IMR-90 (cell line): ENCODE data around the gene GIMAP5. TPM values are rescaled to one million over a fixed set of nuclear protein-coding genes. Genes with fewer than 3 reads are reported as not detected.

Experiments
- ATAC-seq: fragments of 200-7000 bp; cut with Tn5 transposase; 2 replicates; pipeline ENCODE4 v1.9.1; 2020; ENCODE audit warnings: low read depth, mild to moderate bottlenecking, moderate library complexity
- BruUV-seq: library from RNA; stranded (reverse); fragments of 400-500 nt; replicated peaks from 2 replicates; lab custom pipeline; 2021; lab: Mats Ljungman, UMichigan
- CTCF ChIA-PET: fragments of 300-600 bp; formaldehyde crosslinking; extraction: SDS; loops from one replicate; lab custom pipeline; 2021; ENCODE audit warnings: antibody characterized with exemption; lab: Yijun Ruan, JAX
- POLR2A ChIA-PET: fragments of 300-600 bp; sonication (Branson Sonifier 250); formaldehyde crosslinking; loops from one replicate; lab custom pipeline; 2022; ENCODE audit warnings: antibody characterized with exemption; ENCODE audit not compliant: unreplicated experiment; lab: Charles Lee
- DNase-seq: peaks from one replicate; pipeline ENCODE4 v3.0.0; 2013
- H2AFZ ChIP-seq: replicated peaks from 2 replicates; pipeline ENCODE3; 2013; ENCODE audit warnings: low read length, mild to moderate bottlenecking; ENCODE audit not compliant: poor library complexity
- H2AK5ac ChIP-seq: 2 replicates; pipeline ENCODE4 v1.6.1; 2013; ENCODE audit warnings: low read depth, low read length, inconsistent platforms
- H2AK9ac ChIP-seq: replicated peaks from 2 replicates; pipeline ENCODE3; 2013; ENCODE audit warnings: mild to moderate bottlenecking, low read depth, low read length, moderate library complexity; ENCODE audit not compliant: poor library complexity
- H2BK120ac ChIP-seq: 2 replicates; pipeline ENCODE4 v1.6.1; 2013; ENCODE audit warnings: low read depth, low read length, inconsistent platforms
- H2BK15ac ChIP-seq: 3 replicates; pipeline ENCODE4 v1.6.1; 2013; ENCODE audit warnings: low read depth, low read length, inconsistent platforms
- H2BK20ac ChIP-seq: 2 replicates; pipeline ENCODE4 v1.6.1; 2013; ENCODE audit warnings: low read depth, mild to moderate bottlenecking, inconsistent platforms, low read length, moderate library complexity
- H2BK5ac ChIP-seq: 2 replicates; pipeline ENCODE4 v1.6.1; 2013; ENCODE audit warnings: mild to moderate bottlenecking, low read depth, low read length, inconsistent platforms; ENCODE audit not compliant: poor library complexity, severe bottlenecking
- H3K14ac ChIP-seq: replicated peaks from 2 replicates; pipeline ENCODE4 v1.6.1; 2013; ENCODE audit warnings: low read depth, low read length, inconsistent platforms
- H3K18ac ChIP-seq: 2 replicates; pipeline ENCODE4 v1.6.1; 2013; ENCODE audit warnings: low read depth, low read length, control low read depth
- H3K23ac ChIP-seq: 2 replicates; pipeline ENCODE4 v1.6.1; 2013; ENCODE audit warnings: low read depth, low read length, inconsistent platforms
- H3K27ac ChIP-seq: 2 replicates; pipeline ENCODE4 v1.5.1; 2013; ENCODE audit warnings: mild to moderate bottlenecking, control low read depth, low read length; ENCODE audit not compliant: insufficient read depth
- H3K27me3 ChIP-seq: 2 replicates; pipeline ENCODE4 v1.6.1; 2013; ENCODE audit warnings: low read length; ENCODE audit not compliant: control insufficient read depth, insufficient read depth
- H3K36me3 ChIP-seq: 2 replicates; pipeline ENCODE4 v1.6.1; 2013; ENCODE audit warnings: low read length, mixed read lengths; ENCODE audit not compliant: control insufficient read depth, insufficient read depth
- H3K4ac ChIP-seq: 2 replicates; pipeline ENCODE4 v1.6.1; 2013; ENCODE audit warnings: low read depth, low read length, inconsistent platforms
- H3K4me1 ChIP-seq: 2 replicates; pipeline ENCODE4 v1.6.1; 2013; ENCODE audit warnings: low read length, mixed read lengths; ENCODE audit not compliant: control insufficient read depth, insufficient read depth
- H3K4me2 ChIP-seq: 2 replicates; pipeline ENCODE4 v1.6.1; 2013; ENCODE audit warnings: low read depth, mild to moderate bottlenecking, control low read depth, low read length, moderate library complexity
- H3K4me3 ChIP-seq: 2 replicates; pipeline ENCODE4 v1.5.1; 2013; ENCODE audit warnings: low read depth, mild to moderate bottlenecking, control low read depth, low read length, moderate library complexity; ENCODE audit not compliant: insufficient read depth
- H3K56ac ChIP-seq: 2 replicates; pipeline ENCODE4 v1.6.1; 2013; ENCODE audit warnings: low read length, inconsistent platforms; ENCODE audit not compliant: insufficient read depth; ENCODE audit errors: extremely low read depth
- H3K79me1 ChIP-seq, 2 experiments: 2 replicates each; pipeline ENCODE4 v1.6.1; 2013; ENCODE audit warnings: low read length in 2 of 2, inconsistent platforms in 1 of 2, low read depth in 1 of 2
- H3K9ac ChIP-seq: 2 replicates; pipeline ENCODE4 v1.6.1; 2013; ENCODE audit warnings: low read depth, low read length, control low read depth
- H3K9me1 ChIP-seq: 2 replicates; pipeline ENCODE4 v1.6.1; 2013; ENCODE audit warnings: low read length, inconsistent platforms; ENCODE audit not compliant: insufficient read depth
- H3K9me3 ChIP-seq: 2 replicates; pipeline ENCODE4 v1.6.1; 2013; ENCODE audit warnings: low read length; ENCODE audit not compliant: control insufficient read depth, insufficient read depth
- H4K20me1 ChIP-seq: 2 replicates; pipeline ENCODE4 v1.6.1; 2013; ENCODE audit warnings: low read length, inconsistent platforms; ENCODE audit not compliant: insufficient read depth
- H4K5ac ChIP-seq: 2 replicates; pipeline ENCODE4 v1.6.1; 2013; ENCODE audit warnings: mild to moderate bottlenecking, low read depth, low read length, control low read depth
- H4K8ac ChIP-seq, 2 experiments: 2 replicates each; pipeline ENCODE4 v1.6.1; 2013; ENCODE audit warnings: low read depth in 2 of 2, low read length in 2 of 2, control low read depth in 1 of 2, inconsistent platforms in 1 of 2
- H4K91ac ChIP-seq: 2 replicates; pipeline ENCODE4 v1.6.1; 2013; ENCODE audit warnings: low read depth, low read length, inconsistent platforms; ENCODE audit not compliant: insufficient read depth
- CHD1 ChIP-seq: IDR thresholded peaks from 2 replicates; pipeline ENCODE4 v1.6.1; 2012; ENCODE audit warnings: low read depth, low read length, improper control_type of control experiment
- RAD21 ChIP-seq: IDR thresholded peaks from 2 replicates; pipeline ENCODE4 v1.6.1; 2012; ENCODE audit warnings: low read length, improper control_type of control experiment
- RFX5 ChIP-seq: IDR thresholded peaks from 2 replicates; pipeline ENCODE4 v1.8.0; 2012; ENCODE audit warnings: low read depth, mild to moderate bottlenecking, low read length, moderate library complexity
- WGBS, 2 experiments: methylation state at CpG; one replicate each; pipeline versions ENCODE4 v1.1.5 to v1.1.7; 2013; ENCODE audit warnings: missing lambda C conversion rate in 2 of 2; ENCODE audit not compliant: insufficient read length in 1 of 2; ENCODE audit errors: extremely low coverage in 2 of 2; 5-methylcytosine and 5-hydroxymethylcytosine counted together
- dilution Hi-C: fragments of 300-500 bp; cut with HindIII; formaldehyde crosslinking; loops from one replicate; pipeline ENCODE4 v1.14.3; 2018; ENCODE audit warnings: low sequenced_read_pairs; ENCODE audit not compliant: unreplicated experiment
- in situ Hi-C: fragments of 300-500 bp; cut with MboI; formaldehyde crosslinking; loops from 3 replicates; pipeline ENCODE4 v1.14.3; 2019; ENCODE audit warnings: low sequenced_read_pairs, inconsistent platforms, mixed read lengths
- intact Hi-C: fragments of 100-400 bp; cut with micrococcal nuclease; formaldehyde crosslinking; loops from 2 replicates; pipeline ENCODE4 v1.10.0; 2022
- polyA plus RNA-seq, 3 experiments: library from polyadenylated mRNA; depleted of rRNA; stranded (reverse); fragments of >200 nt; gene quantifications; 2 replicates each; pipeline ENCODE4 v1.2.3, GENCODE V29; 2012; ENCODE audit warnings: low replicate concordance in 1 of 3
- total RNA-seq: library from RNA; depleted of rRNA; stranded (reverse); fragments of >200 nt; gene quantifications from 2 replicates; pipeline ENCODE4 v1.2.3, GENCODE V29; 2012
- TF ChIP-seq, protein P1 (sequence below): fragments of 150-350 bp; IDR thresholded peaks from 2 replicates; pipeline ENCODE4 v1.6.1; 2017; ENCODE audit warnings: mild to moderate bottlenecking, antibody characterized with exemption, low read length, low read depth

GIMAP5 gene
- total and polyA plus RNA-seq, 2 of the 4 experiments (the other 2 are of a cell fraction), result not detected

DNA sequence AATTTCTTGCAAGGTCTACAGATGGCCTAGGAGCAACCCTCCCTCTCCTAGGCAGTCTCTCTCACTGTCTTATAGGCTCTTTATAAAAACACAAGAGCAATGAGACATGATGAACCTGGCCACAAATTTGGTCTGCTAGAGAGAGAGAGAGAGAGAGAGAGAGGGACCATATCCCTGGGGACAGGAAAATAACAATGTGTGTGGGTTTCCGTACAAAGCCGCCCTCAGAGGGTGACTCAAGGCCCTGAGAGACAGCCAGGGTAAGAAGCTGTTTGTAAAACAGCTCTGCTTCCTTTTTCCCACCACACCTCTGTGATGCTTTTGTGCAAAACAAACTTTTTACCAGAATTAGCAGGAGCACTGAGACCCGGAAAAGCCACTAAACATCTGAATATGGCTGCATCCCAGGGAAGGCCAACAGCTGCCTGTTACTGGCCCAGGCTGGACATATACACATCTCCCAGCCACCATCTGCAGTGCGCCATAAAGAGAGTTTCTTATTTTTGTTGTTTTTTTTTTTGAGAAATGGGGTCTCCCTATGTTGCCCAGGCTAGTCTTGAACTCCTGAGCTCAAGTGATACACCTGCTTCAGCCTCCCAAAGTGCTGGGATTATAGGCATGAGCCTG, 18.4 kb downstream of the GIMAP5 start:
- POLR2A ChIA-PET, result no interaction called here
- no peak overlapping the region for H3K14ac ChIP-seq
- H3K4me2 ChIP-seq, result no peak overlapping the region
- no peaks in the 10 kb centered on the region for H3K27me3 ChIP-seq
- H3K4ac ChIP-seq, result no peak overlapping the region
- in situ Hi-C loops (no loop called here), dilution Hi-C loops (no loop called here), intact Hi-C loops (loop anchor here (10.0 kb wide), 1 partner anchor 471 kb away; no protein-coding TSS in a partner anchor)
- no peak overlapping the region for H2AK9ac ChIP-seq
- no peak overlapping the region for H3K9ac ChIP-seq
- no CpG with 5 or more reads among the region's 4 CpGs for WGBS, 2 experiments
- no peak overlapping the region for H3K27ac ChIP-seq
- no peak overlapping the region for H2AFZ ChIP-seq
- BruUV-seq, result no TSS peak
- H4K91ac ChIP-seq, result no peak overlapping the region
- ATAC-seq, result no peak
- H2BK120ac ChIP-seq, result no peak overlapping the region
- CTCF ChIA-PET, result no interaction called here
- no peaks in the 10 kb centered on the region for H3K9me3 ChIP-seq
- no peak overlapping the region for H3K56ac ChIP-seq
- H3K4me1 ChIP-seq, result no peaks in the 10 kb centered on the region
- H4K5ac ChIP-seq, result no peak overlapping the region
- no peaks in the 10 kb centered on the region for H4K20me1 ChIP-seq
- TF ChIP-seq RAD21 (no peak), RFX5 (no peak), CHD1 (no peak)
- TF ChIP-seq, protein P1, sequence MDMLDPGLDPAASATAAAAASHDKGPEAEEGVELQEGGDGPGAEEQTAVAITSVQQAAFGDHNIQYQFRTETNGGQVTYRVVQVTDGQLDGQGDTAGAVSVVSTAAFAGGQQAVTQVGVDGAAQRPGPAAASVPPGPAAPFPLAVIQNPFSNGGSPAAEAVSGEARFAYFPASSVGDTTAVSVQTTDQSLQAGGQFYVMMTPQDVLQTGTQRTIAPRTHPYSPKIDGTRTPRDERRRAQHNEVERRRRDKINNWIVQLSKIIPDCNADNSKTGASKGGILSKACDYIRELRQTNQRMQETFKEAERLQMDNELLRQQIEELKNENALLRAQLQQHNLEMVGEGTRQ, result no peak
- no peak for DNase-seq
- H3K36me3 ChIP-seq, result no peaks in the 10 kb centered on the region
- no peak overlapping the region for H3K18ac ChIP-seq
- H2AK5ac ChIP-seq, result no peak overlapping the region
- H2BK20ac ChIP-seq, result no peak overlapping the region
- no peaks in the 10 kb centered on the region for H3K79me1 ChIP-seq
- H4K8ac ChIP-seq, result no peak overlapping the region
- H3K23ac ChIP-seq, result no peak overlapping the region
- no peak overlapping the region for H2BK15ac ChIP-seq
- H3K4me3 ChIP-seq, result no peak overlapping the region
- no peaks in the 10 kb centered on the region for H3K9me1 ChIP-seq
- H2BK5ac ChIP-seq, result no peak overlapping the region
